T-helper 1 cell (primary cell): ENCODE data around the gene TYW1.
A peak's percentile ranks its signal among the peaks of the same experiment; 100 is the strongest.
"Not testable (repeated sequence)": the region's sequence is repeated elsewhere in the genome, so short reads cannot be mapped to it uniquely, and the experiment has no call there.

Experiments
- DNase-seq, 5 donors: peaks; one replicate each; pipeline ENCODE4 v3.0.0-alpha.2; 2012 to 2020

Gene TYW1

DNA sequence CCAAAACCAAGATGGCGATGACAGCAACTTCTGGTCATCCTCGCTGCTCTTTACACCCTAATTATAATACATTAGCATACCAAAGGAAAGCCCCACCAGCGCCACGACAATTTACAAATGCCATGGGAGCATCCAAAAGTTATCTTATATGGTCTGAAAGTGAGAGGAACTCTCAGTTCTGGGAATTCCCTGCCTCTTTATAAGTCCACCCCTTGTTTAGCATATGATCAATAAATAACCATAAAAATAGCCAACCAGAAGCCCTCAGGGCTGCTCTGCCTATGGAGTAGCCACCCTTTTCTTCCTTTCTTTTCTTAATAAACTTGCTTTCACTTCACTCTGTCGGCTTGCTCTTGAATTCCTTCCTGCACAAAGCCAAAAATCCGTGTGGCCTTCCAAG lies 262.7 kb downstream of the TYW1 start:
- not testable (repeated sequence) for DNase-seq

- DNase-seq = peak in 2 of 5 donors; percentile 2 to 26
Measured at GRCh38 chr7:67260166-67260586, 263.5 kb downstream of the TYW1 start.

- DNase-seq = not testable (repeated sequence)
Measured at GRCh38 chr7:67264000-67264399, 267.4 kb downstream of the TYW1 start.

DNA sequence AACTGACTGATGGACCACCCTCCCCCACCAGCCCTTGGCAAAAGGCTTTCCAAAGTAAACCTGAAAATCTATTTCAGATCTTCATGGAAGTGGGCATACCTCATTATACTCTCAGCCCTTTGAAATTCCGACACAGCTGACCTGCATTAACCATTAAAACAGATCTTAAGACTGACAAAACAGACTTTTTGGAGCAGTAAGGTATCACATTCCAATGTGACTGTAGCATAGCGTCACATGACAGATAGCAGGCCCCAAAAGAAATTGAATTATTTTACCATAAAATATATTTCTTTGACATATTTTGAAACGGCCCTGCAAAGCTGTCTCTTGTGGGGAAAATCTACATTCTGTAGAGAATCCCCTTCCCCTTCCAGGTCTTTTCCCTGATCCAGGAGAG lies 269.4 kb downstream of the TYW1 start:
- not testable (repeated sequence) for DNase-seq

DNA sequence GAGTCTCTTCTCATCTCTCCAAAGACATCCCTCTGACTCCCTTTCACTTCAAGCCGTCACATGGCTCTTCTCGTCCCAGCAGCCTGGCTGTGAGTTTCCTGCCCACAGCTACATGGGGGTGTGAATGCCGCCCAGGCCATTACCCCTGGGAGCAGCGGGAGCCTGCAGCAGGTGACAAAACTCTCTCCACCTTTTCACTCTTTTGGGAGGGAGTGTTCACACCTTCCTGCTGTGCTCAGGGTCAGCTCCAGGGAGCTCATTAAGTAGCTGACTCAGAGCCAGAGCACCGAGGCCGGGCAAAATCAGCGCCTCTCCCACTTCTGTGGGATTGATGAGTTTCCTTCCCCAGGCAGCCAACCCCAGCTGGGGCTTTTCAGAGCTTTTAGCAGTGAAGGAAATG lies 271.3 kb downstream of the TYW1 start:
- no peak for DNase-seq

- DNase-seq = not testable (repeated sequence)
Measured at GRCh38 chr7:67269916-67270315, 273.3 kb downstream of the TYW1 start.
